GM18873 (cell line): ENCODE measurements around the gene SRI.
"Not testable (repeated sequence)": the region's sequence is repeated elsewhere in the genome, so short reads cannot be mapped to it uniquely, and the experiment has no call there.

Experiments used
- ATAC-seq: cut with Tn5 transposase; IDR thresholded peaks from one replicate; pipeline ENCODE4 v1.9.1; 2021; ENCODE audit warnings: mild to moderate bottlenecking, moderate library complexity, moderate number of reproducible peaks; ENCODE audit not compliant: unreplicated experiment, low FRiP score

The SRI gene

GRCh38 chr7:88191911-88192310 lies 27.9 kb downstream of the SRI start:
- ATAC-seq: no peak

- ATAC-seq: no peak
These were observed 34.2 kb downstream of the SRI start for GRCh38 chr7:88185650-88186049.

- peak; percentile 83 for ATAC-seq
These were observed 35.0 kb downstream of the SRI start for GRCh38 chr7:88184848-88185304.

- ATAC-seq: no peak
These were observed 36.8 kb downstream of the SRI start for GRCh38 chr7:88183051-88183450.

- no peak for ATAC-seq
These were observed 43.6 kb downstream of the SRI start for GRCh38 chr7:88176190-88176589.

- ATAC-seq: no peak
These were observed 47.0 kb downstream of the SRI start for GRCh38 chr7:88172842-88173241.

GRCh38 chr7:88169717-88170320 lies 50.0 kb downstream of the SRI start:
- ATAC-seq: no peak

GRCh38 chr7:88167721-88168120 lies 52.1 kb downstream of the SRI start:
- no peak for ATAC-seq

- no peak for ATAC-seq
These were observed 52.6 kb downstream of the SRI start for GRCh38 chr7:88167223-88167622.

- ATAC-seq: no peak
These were observed 54.1 kb downstream of the SRI start for GRCh38 chr7:88165697-88166096.

GRCh38 chr7:88159741-88160140 lies 60.1 kb downstream of the SRI start:
- ATAC-seq: not testable (repeated sequence)

- ATAC-seq: no peak
These were observed 63.5 kb downstream of the SRI start for GRCh38 chr7:88156356-88156755.

GRCh38 chr7:88155756-88156155 lies 64.1 kb downstream of the SRI start:
- no peak for ATAC-seq
